ENCODE measurements around the gene CCDC122.

DNA sequence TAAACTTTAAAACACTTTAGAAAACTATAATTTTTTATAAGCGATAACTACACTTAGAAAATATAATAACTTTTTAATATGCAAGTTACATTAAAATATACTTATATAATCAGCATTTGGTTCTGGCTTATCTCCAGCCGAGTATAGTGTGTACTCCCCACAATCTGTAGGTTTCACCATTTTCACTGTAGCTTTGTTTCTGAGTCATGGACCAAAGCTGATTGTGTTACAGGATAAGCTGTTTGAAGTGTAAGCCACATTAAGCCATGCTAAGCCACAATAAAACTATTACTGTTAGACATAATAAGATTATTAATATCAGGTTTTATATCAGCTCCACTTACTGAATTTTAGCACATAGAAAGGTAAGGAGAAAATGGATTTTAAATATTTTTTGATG, 43.8 kb downstream of the CCDC122 start:
- TF ChIP-seq, protein P1, sequence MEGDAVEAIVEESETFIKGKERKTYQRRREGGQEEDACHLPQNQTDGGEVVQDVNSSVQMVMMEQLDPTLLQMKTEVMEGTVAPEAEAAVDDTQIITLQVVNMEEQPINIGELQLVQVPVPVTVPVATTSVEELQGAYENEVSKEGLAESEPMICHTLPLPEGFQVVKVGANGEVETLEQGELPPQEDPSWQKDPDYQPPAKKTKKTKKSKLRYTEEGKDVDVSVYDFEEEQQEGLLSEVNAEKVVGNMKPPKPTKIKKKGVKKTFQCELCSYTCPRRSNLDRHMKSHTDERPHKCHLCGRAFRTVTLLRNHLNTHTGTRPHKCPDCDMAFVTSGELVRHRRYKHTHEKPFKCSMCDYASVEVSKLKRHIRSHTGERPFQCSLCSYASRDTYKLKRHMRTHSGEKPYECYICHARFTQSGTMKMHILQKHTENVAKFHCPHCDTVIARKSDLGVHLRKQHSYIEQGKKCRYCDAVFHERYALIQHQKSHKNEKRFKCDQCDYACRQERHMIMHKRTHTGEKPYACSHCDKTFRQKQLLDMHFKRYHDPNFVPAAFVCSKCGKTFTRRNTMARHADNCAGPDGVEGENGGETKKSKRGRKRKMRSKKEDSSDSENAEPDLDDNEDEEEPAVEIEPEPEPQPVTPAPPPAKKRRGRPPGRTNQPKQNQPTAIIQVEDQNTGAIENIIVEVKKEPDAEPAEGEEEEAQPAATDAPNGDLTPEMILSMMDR (IDR thresholded peaks at IDR 0.05) = no peak
- TF ChIP-seq EP300 (IDR thresholded peaks at IDR 0.05; ENCODE audit: low read depth) (no peak), POLR2AphosphoS5 (IDR thresholded peaks at IDR 0.05) (no peak)
